Measurements from ENCODE around the gene DEFB123. TPM values are rescaled to one million over a fixed set of nuclear protein-coding genes. Genes with fewer than 3 reads are reported as not detected.

Gene DEFB123
- total RNA-seq: not detected in 3 replicates
- long read RNA-seq: 0 reads

GRCh38 chr20:31440012-31440659 is at the start of gene DEFB123:
Gene DEFB123, plus strand, starts transcription at chr20:31440632. Its CDS starts 67 bp downstream, at chr20:31440699.
- peak; percentile 48 for TF ChIP-seq CTCF (IDR thresholded peaks at IDR 0.05)
- Mint-ChIP-seq H3K9me3 (ENCODE audit: low read depth) (no peaks in the 10 kb centered on the region), H3K27ac (ENCODE audit: unreplicated experiment) (no peak within 1 kb of the TSS), H3K27me3 (ENCODE audit: low read depth) (peaks cover 42% of the 10 kb centered on the region), H3K4me1 (ENCODE audit: low read depth) (no peaks in the 10 kb centered on the region), H3K4me3 (ENCODE audit: unreplicated experiment) (no peak within 1 kb of the TSS), H3K36me3 (ENCODE audit: low read depth) (no peaks in the 10 kb centered on the region)
- no peak for DNase-seq (ENCODE audit: low spot score)

- no peaks in the 10 kb centered on the region for H3K4me1 Mint-ChIP-seq (ENCODE audit: low read depth)
- H3K27ac Mint-ChIP-seq (ENCODE audit: unreplicated experiment): no peak overlapping the region
- H3K4me3 Mint-ChIP-seq (ENCODE audit: unreplicated experiment): no peak overlapping the region
- DNase-seq (ENCODE audit: low spot score): no peak
- H3K9me3 Mint-ChIP-seq (ENCODE audit: low read depth): peaks cover 3% of the 10 kb centered on the region
- no peak for TF ChIP-seq CTCF (IDR thresholded peaks at IDR 0.05)
- H3K27me3 Mint-ChIP-seq (ENCODE audit: low read depth): peaks cover 14% of the 10 kb centered on the region
- no peaks in the 10 kb centered on the region for H3K36me3 Mint-ChIP-seq (ENCODE audit: low read depth)
Observed at GRCh38 chr20:31392836-31393235, 47.6 kb upstream of the DEFB123 start.

GRCh38 chr20:31394900-31395299 is 45.5 kb upstream of the DEFB123 start:
- Mint-ChIP-seq H3K9me3 (ENCODE audit: low read depth) (peaks cover 3% of the 10 kb centered on the region), H3K27me3 (ENCODE audit: low read depth) (peaks cover 9% of the 10 kb centered on the region), H3K27ac (ENCODE audit: unreplicated experiment) (no peak overlapping the region), H3K36me3 (ENCODE audit: low read depth) (no peaks in the 10 kb centered on the region), H3K4me1 (ENCODE audit: low read depth) (no peaks in the 10 kb centered on the region), H3K4me3 (ENCODE audit: unreplicated experiment) (no peak overlapping the region)
- no peak for TF ChIP-seq CTCF (IDR thresholded peaks at IDR 0.05)
- DNase-seq (ENCODE audit: low spot score): no peak

- H3K36me3 Mint-ChIP-seq (ENCODE audit: low read depth): no peaks in the 10 kb centered on the region
- DNase-seq (ENCODE audit: low spot score): no peak
Observed at GRCh38 chr20:31403886-31404285, 36.5 kb upstream of the DEFB123 start.

GRCh38 chr20:31406115-31406514 is 34.3 kb upstream of the DEFB123 start, which contains the start of gene DEFB121:
Gene DEFB121, minus strand, starts transcription at chr20:31406215. Its CDS starts 63 bp downstream, at chr20:31406152.
- H3K36me3 Mint-ChIP-seq (ENCODE audit: low read depth): no peaks in the 10 kb centered on the region
- H3K27ac Mint-ChIP-seq (ENCODE audit: unreplicated experiment): no peak within 1 kb of the TSS
- TF ChIP-seq CTCF (IDR thresholded peaks at IDR 0.05): no peak
- peaks cover 7% of the 10 kb centered on the region for H3K27me3 Mint-ChIP-seq (ENCODE audit: low read depth)
- no peak for DNase-seq (ENCODE audit: low spot score)
- H3K9me3 Mint-ChIP-seq (ENCODE audit: low read depth): peaks cover 4% of the 10 kb centered on the region
- H3K4me1 Mint-ChIP-seq (ENCODE audit: low read depth): no peaks in the 10 kb centered on the region
- no peak within 1 kb of the TSS for H3K4me3 Mint-ChIP-seq (ENCODE audit: unreplicated experiment)

More at GRCh38 chr20:31403886-31404285, 36.5 kb upstream of the DEFB123 start:
- no peak overlapping the region for H3K4me3 Mint-ChIP-seq (ENCODE audit: unreplicated experiment)
- peaks cover 6% of the 10 kb centered on the region for H3K9me3 Mint-ChIP-seq (ENCODE audit: low read depth)
- H3K27me3 Mint-ChIP-seq (ENCODE audit: low read depth): peaks cover 7% of the 10 kb centered on the region
- no peaks in the 10 kb centered on the region for H3K4me1 Mint-ChIP-seq (ENCODE audit: low read depth)
- no peak overlapping the region for H3K27ac Mint-ChIP-seq (ENCODE audit: unreplicated experiment)
- TF ChIP-seq CTCF (IDR thresholded peaks at IDR 0.05): no peak

Data from chondrocyte (in vitro differentiated cells).